HEK293T (cell line): ENCODE results near the gene RNF44.

Source experiments
- FOXM1 ChIP-seq: fragments of 450-650 bp; IDR thresholded peaks from 2 replicates; pipeline ENCODE4 v1.6.1; 2017; ENCODE audit warnings: mild to moderate bottlenecking, borderline replicate concordance
- SUZ12 ChIP-seq: fragments of 450-650 bp; IDR thresholded peaks from 2 replicates; pipeline ENCODE4 v1.6.1; 2016; ENCODE audit warnings: mild to moderate bottlenecking
- ZNF384 ChIP-seq: fragments of 450-650 bp; IDR thresholded peaks from 2 replicates; pipeline ENCODE4 v1.6.1; 2016

GRCh38 chr5:176485176-176485575, 52.0 kb downstream of the RNF44 start:
- TF ChIP-seq ZNF384 (no peak), SUZ12 (no peak), FOXM1 (no peak)
